Activated T-cell treated with anti-CD3 and anti-CD28 coated beads, Interleukin-2, amount 50 U/mL, for 4 hours (primary cell): ENCODE results near the gene FAM219A. TPM values are rescaled to one million over a fixed set of nuclear protein-coding genes. Genes with fewer than 3 reads are reported as not detected.

Source experiments
- ATAC-seq, 2 donors: fragments of 200-7000 bp; cut with Tn5 transposase; one replicate each; pipeline ENCODE4 v1.10.0; 2021
- DNase-seq: peaks from one replicate; pipeline ENCODE4 v3.0.0-alpha.2; 2020
- H3K27me3 Mint-ChIP-seq: one replicate; pipeline ENCODE4 v1.8.0; 2021; ENCODE audit warnings: low read depth, mixed read lengths
- H3K36me3 Mint-ChIP-seq: one replicate; pipeline ENCODE4 v1.8.0; 2022; ENCODE audit warnings: mixed read lengths; ENCODE audit not compliant: insufficient read depth
- H3K4me1 Mint-ChIP-seq: one replicate; pipeline ENCODE4 v1.8.0; 2021; ENCODE audit warnings: low read depth, mixed read lengths
- H3K4me3 Mint-ChIP-seq: one replicate; pipeline ENCODE4 v1.8.0; 2021; ENCODE audit warnings: mild to moderate bottlenecking, moderate library complexity, mixed read lengths
- H3K9me3 Mint-ChIP-seq: one replicate; pipeline ENCODE4 v1.8.0; 2021; ENCODE audit warnings: mixed read lengths
- total RNA-seq, 3 donors: library from RNA; stranded (reverse); gene quantifications; one replicate each; pipeline ENCODE4 v1.2.1, GENCODE V29; 2021

The FAM219A gene
- total RNA-seq, 3 donors from 2014 or later, result 23.1 to 31.2 (median 26.4) TPM

DNA sequence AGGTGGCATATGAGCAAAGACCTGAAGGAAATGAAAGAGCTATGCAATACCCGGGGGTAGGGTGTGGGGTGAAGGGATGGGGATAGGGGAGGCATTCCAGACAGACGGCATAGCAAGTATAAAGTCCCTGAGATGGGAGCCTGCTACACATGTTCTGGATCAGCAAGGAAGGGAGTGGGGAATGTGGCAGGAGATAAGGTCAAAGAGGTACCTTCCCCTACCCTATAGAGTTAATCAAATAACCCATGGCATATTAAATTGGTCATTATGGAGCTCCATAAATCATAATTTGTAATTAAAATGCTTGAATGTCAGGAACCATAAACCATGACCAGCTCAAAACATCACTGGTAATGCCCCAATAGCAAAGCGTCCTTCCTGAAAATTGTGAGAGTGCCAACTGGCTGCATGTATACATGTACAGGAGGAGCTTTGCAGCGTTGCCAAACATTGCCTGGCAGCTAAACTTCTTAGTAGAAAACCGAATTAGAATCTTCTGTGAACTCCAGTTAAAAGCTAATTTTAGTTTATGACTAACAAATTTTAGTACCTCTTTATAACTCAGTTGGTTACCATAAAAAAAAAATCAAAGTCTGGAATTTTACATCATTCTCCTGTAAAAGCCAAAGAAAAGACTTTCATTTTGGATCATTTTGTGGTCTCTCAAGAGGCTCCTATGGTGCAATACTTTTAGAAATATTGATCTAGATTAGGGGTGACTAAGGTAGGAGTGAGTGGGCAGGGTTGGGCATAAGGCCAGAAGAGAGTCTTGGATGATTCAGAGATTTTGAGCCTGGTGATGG, 4.9 kb upstream of the FAM219A start:
- DNase-seq (no peak), ATAC-seq (peak; percentile 82 to 86)
- no peak overlapping the region for H3K4me3 Mint-ChIP-seq
- no peaks in the 10 kb centered on the region for H3K9me3 Mint-ChIP-seq
- no peaks in the 10 kb centered on the region for H3K36me3 Mint-ChIP-seq
- H3K4me1 Mint-ChIP-seq, result peaks cover 9% of the 10 kb centered on the region
- no peaks in the 10 kb centered on the region for H3K27me3 Mint-ChIP-seq

DNA sequence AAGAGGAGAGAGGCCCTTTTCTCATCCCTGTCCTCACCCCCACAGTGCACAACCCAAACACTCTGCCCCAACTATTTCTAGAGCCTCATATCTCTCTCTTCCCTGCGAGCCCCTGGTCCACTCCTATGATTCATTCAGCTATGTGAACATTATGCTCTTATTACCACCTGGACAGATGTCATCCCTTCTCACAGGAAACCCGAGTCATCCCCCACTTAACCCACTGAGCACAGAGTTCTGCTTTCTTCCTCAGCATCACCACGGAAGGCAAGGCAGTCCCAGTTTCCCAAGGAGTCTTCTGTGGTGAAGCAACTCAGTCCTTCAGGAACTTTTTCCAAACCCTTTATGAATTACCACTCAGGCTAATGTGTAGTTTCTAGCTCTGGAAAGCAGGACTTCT, 1.6 kb upstream of the FAM219A start:
- Mint-ChIP-seq H3K9me3 (no peaks in the 10 kb centered on the region), H3K27me3 (no peaks in the 10 kb centered on the region), H3K36me3 (peaks cover 2% of the 10 kb centered on the region), H3K4me3 (no peak overlapping the region), H3K4me1 (peaks cover 29% of the 10 kb centered on the region)
- ATAC-seq (no peak), DNase-seq (no peak)

DNA sequence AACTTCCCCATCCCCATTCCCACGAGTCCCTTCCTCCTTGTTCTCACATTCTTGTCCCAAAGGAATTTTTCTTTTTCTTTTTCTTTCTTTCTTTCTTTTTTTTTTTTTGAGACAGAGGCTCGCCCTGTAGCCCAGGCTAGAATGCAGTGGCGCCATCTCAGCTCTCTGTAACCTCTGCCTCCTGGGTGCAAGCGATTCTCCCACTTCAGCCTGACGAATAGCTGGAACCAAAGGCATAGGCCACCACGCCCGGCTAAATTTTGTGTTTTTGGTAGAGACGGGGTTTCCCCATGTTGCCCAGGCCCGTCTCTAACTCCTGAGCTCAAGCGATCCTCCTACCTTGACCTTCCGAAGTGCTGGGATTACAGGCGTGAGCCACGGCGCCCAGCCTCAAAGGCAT, 986 bp upstream of the FAM219A start:
- Mint-ChIP-seq H3K27me3 (no peaks in the 10 kb centered on the region), H3K9me3 (no peaks in the 10 kb centered on the region), H3K4me1 (peaks cover 33% of the 10 kb centered on the region), H3K36me3 (peaks cover 3% of the 10 kb centered on the region), H3K4me3 (peak overlapping the region; percentile 85)
- DNase-seq (no peak), ATAC-seq (no peak)

DNA sequence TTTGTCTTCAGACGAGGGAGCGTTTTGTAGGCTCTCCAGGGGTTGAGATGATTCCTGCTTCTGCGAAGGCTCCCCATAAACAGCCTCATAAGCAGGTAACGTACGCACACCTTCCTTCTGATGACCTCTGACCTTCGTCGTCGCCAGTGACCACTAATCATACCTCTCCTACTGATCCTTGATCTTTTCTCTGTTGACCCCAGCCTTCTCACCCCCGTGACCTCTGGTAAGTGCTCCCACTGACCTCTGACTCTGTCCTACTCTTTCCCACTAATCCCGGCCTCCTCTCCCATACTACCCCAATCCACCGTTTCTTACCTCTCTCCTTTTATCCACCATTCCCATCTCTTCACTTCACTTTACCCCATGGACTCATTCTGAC, 580 bp upstream of the FAM219A start:
- Mint-ChIP-seq H3K9me3 (no peaks in the 10 kb centered on the region), H3K4me3 (peak overlapping the region; percentile 85), H3K36me3 (peaks cover 3% of the 10 kb centered on the region), H3K4me1 (peaks cover 33% of the 10 kb centered on the region), H3K27me3 (no peaks in the 10 kb centered on the region)
- ATAC-seq (no peak), DNase-seq (no peak)

DNA sequence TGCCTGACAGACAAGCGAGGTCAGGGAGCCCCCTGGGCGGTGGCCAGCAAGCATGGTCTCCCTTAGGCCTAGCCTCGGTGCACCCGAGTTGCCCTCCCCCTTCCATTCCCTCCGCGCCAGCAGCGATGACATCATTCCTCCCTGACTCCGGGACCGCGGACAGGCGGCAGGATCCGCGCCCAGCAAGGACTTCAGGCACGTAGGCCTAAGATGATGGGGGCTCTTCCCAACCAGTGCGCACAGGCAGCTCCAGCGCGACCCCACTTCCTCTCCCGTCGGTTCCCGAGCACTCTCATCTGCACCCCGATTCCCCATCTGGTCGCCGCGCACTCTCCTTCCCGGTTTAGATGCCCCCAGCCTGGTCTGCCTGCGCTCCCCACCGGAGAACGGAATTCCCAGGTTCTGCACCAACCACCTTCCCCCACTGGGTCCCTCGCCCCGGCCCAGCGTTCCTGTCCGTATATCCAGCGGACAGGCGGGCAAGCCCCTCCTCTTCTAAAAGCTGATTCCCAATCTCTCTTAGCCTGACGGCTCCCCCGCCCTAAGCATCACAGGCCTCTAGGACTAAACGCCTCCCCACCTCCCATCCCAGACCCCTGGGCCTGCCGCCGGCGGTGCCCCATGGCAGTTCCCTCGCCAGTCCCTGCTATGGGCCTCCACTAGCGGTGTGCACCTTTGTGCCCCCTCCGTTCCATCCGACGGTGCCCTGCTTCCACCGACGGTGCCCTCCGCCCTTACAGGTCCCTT, 931 bp downstream of the FAM219A start:
- Mint-ChIP-seq H3K36me3 (peaks cover 4% of the 10 kb centered on the region), H3K4me3 (peak overlapping the region; percentile 91), H3K27me3 (no peaks in the 10 kb centered on the region), H3K4me1 (peaks cover 33% of the 10 kb centered on the region), H3K9me3 (no peaks in the 10 kb centered on the region)
- DNase-seq (peak; percentile 4), ATAC-seq (peak; percentile 4 to 9)

DNA sequence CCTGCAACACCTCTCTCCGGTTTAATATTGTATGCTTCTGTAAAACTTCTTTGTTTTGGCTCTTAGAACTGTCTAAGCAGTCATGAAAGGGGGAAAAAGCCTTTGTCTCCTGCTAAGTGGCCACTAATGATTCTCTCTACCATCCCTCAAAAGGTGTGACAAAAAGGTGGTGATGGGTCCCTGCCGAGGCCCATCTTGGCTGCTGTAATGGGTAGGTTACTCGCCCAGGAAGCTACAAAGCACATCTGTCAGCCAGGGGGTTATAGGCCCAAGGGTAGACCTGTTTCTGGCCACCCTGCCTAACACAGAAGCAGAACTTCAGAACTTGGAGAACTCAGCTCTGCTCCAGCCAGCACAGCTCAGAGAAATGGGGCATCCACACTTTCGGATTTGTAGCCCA, 1.6 kb downstream of the FAM219A start:
- H3K27me3 Mint-ChIP-seq, result no peaks in the 10 kb centered on the region
- H3K4me1 Mint-ChIP-seq, result peaks cover 34% of the 10 kb centered on the region
- H3K36me3 Mint-ChIP-seq, result peaks cover 6% of the 10 kb centered on the region
- peak overlapping the region; percentile 91 for H3K4me3 Mint-ChIP-seq
- no peaks in the 10 kb centered on the region for H3K9me3 Mint-ChIP-seq
- DNase-seq, result no peak
- ATAC-seq, result no peak

DNA sequence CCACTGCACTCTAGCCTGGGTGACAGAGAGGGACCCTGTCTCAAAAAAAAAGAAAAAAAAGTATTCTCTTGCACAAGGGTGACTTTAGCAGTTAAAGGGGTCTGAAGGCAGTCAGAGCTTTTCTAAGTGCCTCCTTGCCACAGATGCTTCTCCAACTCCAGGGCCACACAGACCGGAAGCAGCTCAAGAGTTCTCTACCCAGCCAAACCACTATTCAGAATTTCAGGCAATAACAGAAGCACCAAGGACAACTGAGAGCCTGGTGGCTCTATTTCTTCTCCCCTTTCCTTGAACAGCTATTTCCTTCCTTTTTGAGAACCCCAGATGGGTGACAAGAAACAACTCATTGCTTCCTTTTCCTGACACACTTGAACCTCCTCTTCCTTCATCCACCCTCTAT, 2.2 kb downstream of the FAM219A start:
- H3K27me3 Mint-ChIP-seq, result no peaks in the 10 kb centered on the region
- peaks cover 35% of the 10 kb centered on the region for H3K4me1 Mint-ChIP-seq
- DNase-seq, result no peak
- ATAC-seq, result no peak
- H3K9me3 Mint-ChIP-seq, result no peaks in the 10 kb centered on the region
- peaks cover 6% of the 10 kb centered on the region for H3K36me3 Mint-ChIP-seq
- H3K4me3 Mint-ChIP-seq, result peak overlapping the region; percentile 33

DNA sequence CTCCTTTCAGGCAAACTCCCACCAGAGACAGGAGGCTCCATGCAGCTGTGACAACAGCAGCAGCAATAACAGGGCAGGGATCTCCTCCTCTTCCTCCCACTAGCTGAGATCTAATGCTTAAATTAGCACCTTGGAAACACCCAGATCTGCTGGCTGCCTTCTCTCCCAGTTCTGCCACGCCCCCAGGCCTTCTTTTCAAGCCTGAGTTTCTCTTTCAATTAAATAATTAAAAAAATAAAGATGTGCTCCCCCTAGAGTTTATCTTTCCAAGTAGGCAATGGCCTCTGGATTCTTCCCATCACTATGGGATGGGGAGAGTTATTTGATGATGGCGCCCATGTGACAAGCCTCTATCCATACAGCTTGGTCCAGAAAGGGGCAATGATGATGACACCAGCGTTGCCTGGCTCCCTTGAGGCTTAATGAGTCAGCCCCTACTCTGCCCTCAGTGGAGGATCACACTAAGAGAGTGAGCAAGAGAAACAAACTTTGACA, 3.8 kb downstream of the FAM219A start:
- peaks cover 35% of the 10 kb centered on the region for H3K4me1 Mint-ChIP-seq
- ATAC-seq, result peak; percentile 22 to 28
- H3K4me3 Mint-ChIP-seq, result no peak overlapping the region
- H3K27me3 Mint-ChIP-seq, result no peaks in the 10 kb centered on the region
- no peak for DNase-seq
- H3K9me3 Mint-ChIP-seq, result no peaks in the 10 kb centered on the region
- H3K36me3 Mint-ChIP-seq, result peaks cover 6% of the 10 kb centered on the region

DNA sequence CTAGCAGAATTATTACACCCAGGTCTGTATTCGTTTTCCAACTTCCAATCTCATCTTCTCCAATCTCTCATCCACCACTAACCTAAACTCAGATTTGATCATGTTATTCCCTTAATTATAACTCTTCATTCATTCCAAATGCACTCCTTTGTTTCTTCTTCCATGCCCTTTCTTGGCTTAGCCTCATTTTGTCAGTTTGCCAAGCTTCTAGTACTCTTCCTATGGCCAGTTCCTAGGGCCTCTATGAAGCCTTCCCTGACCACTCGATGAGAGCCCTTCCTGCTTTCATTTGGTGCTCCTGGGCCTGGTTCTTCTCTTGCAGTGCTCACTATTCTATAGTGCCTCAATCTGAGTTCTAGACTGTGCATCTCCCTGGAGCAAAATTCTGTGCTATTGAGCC, 5.8 kb downstream of the FAM219A start:
- Mint-ChIP-seq H3K4me1 (peaks cover 26% of the 10 kb centered on the region), H3K9me3 (no peaks in the 10 kb centered on the region), H3K36me3 (peaks cover 6% of the 10 kb centered on the region), H3K27me3 (no peaks in the 10 kb centered on the region), H3K4me3 (no peak overlapping the region)
- DNase-seq (no peak), ATAC-seq (no peak)

DNA sequence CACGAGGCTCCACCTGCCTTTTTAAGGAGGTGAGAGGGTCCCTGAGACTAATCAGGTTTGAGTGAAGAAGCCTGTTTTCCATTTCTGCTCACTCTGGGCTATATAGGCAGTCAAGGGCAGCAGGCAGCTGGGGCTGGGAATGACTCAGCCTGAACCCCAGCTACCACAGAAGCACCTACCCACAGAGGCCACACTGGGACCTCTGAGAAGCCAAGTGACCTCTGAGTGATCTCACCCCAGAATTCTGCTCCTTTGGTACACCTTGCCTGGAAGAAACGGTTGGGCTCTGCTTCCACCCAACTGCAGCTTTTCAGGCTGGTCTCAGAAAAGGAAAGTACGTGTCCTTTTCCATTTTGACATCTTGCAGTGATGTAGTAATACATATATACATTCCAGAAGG, 6.8 kb downstream of the FAM219A start:
- no peak for ATAC-seq
- Mint-ChIP-seq H3K4me3 (no peak overlapping the region), H3K36me3 (peaks cover 6% of the 10 kb centered on the region), H3K27me3 (no peaks in the 10 kb centered on the region), H3K4me1 (peaks cover 16% of the 10 kb centered on the region), H3K9me3 (no peaks in the 10 kb centered on the region)
- DNase-seq, result no peak

DNA sequence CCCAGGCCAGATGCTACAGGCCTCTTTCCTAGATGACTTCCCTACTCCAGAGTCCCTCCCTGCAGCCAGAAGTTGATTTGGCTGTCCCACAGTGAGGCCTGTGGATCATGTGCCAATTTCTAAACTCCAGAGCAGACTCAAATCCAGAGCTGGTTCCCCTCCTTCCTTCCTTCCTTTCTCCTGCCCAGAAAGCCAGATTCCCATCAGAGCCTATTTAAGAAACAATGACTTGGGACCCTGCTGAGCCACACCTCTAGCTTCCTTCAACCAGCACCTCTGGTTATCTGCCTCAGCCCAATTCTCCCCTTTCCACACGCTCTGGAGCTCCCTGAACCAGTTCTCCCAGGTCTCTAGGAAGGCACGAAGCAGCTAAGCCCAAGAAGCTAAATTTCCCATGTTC, 7.2 kb downstream of the FAM219A start:
- H3K9me3 Mint-ChIP-seq, result no peaks in the 10 kb centered on the region
- ATAC-seq, result no peak
- H3K4me3 Mint-ChIP-seq, result no peak overlapping the region
- DNase-seq, result no peak
- H3K4me1 Mint-ChIP-seq, result peaks cover 13% of the 10 kb centered on the region
- no peaks in the 10 kb centered on the region for H3K27me3 Mint-ChIP-seq
- H3K36me3 Mint-ChIP-seq, result peaks cover 6% of the 10 kb centered on the region

DNA sequence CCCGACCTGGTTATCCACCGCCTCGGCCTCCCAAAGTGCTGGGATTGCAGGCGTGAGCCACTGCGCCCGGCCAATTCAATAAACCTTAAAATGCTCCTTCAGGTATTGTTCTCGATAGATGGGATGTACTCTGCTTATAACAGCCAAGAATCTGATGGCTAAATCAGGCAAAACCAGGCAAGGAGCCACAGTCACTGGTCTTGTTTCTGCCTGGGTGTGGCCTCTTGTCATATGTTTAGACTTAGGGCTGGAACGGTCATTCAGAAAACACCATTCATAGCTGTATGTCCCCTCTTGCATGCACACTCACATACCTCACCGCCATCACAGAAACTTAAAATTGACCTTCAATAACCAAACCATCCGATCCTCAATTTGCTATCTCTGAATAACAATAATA, 7.7 kb downstream of the FAM219A start:
- DNase-seq (no peak), ATAC-seq (no peak)
- Mint-ChIP-seq H3K4me1 (peaks cover 11% of the 10 kb centered on the region), H3K4me3 (no peak overlapping the region), H3K36me3 (peaks cover 6% of the 10 kb centered on the region), H3K9me3 (no peaks in the 10 kb centered on the region), H3K27me3 (no peaks in the 10 kb centered on the region)

DNA sequence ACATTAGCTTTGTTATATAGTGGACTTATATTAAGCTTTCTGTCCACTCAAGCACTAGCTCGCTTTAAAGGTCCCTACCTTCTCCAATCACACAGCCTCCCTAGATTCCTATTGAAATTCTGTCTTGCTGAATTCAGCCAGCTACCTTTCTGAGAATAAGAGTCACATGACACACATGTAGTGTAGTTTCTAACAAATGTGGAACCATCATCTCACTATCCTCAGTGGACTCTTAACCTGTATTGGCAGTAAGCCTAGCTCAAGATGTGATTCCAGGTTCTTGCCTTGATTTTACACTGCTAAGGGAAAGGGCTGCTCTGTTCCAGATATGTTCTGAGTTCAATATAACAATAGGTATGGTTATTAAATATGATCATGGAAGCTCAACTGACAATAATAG, 11.4 kb downstream of the FAM219A start:
- Mint-ChIP-seq H3K4me3 (no peak overlapping the region), H3K4me1 (peaks cover 6% of the 10 kb centered on the region), H3K36me3 (no peaks in the 10 kb centered on the region), H3K27me3 (no peaks in the 10 kb centered on the region), H3K9me3 (no peaks in the 10 kb centered on the region)
- no peak for ATAC-seq
- DNase-seq, result no peak

DNA sequence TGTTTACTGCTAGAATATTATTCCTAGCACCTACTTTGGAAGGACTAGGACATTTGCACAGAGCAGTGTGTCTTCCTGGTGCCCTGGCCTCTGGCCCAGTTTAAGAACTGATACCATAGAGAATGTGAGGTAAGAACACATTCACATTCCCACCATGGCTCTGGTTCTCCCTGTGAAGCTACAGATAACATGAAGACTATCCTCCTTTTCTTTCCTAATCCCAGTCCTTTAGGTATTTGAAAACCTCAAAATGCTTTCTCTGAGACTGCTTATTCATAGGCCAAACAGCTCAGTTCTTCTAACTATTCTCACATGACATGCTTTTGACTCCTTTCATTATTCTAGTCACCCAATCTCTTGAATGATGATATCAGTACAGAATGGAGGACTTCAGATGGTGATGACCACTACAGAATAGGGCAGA, 11.9 kb downstream of the FAM219A start:
- ATAC-seq (no peak), DNase-seq (no peak)
- no peaks in the 10 kb centered on the region for H3K9me3 Mint-ChIP-seq
- H3K4me3 Mint-ChIP-seq, result no peak overlapping the region
- peaks cover 5% of the 10 kb centered on the region for H3K4me1 Mint-ChIP-seq
- H3K27me3 Mint-ChIP-seq, result no peaks in the 10 kb centered on the region
- no peaks in the 10 kb centered on the region for H3K36me3 Mint-ChIP-seq

DNA sequence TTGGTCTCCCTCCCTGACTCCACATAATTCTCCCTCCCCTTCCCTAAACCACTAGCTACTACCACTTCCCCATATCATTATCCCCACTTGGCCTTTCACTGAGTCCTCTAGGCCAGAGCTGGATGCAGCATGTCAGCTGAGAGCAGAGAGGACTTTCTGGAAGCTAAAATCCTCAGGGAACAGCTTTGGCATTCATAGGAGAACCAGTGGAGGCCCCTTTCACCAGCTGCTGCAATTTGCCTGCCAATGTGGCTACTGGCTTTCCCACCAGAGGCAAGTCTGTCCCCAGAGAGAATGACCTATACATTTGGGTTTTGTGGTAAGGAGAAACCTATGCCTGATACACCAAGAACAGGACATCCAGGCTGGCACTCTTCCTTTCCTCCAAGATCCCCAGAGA, 14.4 kb downstream of the FAM219A start:
- Mint-ChIP-seq H3K4me3 (no peak overlapping the region), H3K27me3 (no peaks in the 10 kb centered on the region), H3K36me3 (peaks cover under 1% of the 10 kb centered on the region), H3K9me3 (no peaks in the 10 kb centered on the region), H3K4me1 (peaks cover 17% of the 10 kb centered on the region)
- DNase-seq, result no peak
- no peak for ATAC-seq
